Common myeloid progenitor, CD34-positive (primary cell): ENCODE results near the gene SRCIN1.
A peak's percentile ranks its signal among the peaks of the same experiment; 100 is the strongest.

Source experiments
- CTCF ChIA-PET: fragments of 350-600 bp; sonication (Branson Sonifier 250); formaldehyde crosslinking; loops from one replicate; lab custom pipeline; 2021; ENCODE audit warnings: antibody characterized with exemption; lab: Charles Lee
- POLR2A ChIA-PET: fragments of 350-600 bp; sonication (Branson Sonifier 250); formaldehyde crosslinking; loops from one replicate; lab custom pipeline; 2021; ENCODE audit warnings: antibody characterized with exemption; lab: Charles Lee
- DNase-seq, 3 donors: peaks; one replicate each; pipeline versions ENCODE4 v3.0.0 to v3.0.0-alpha.2; 2013
- H3K27ac ChIP-seq, 2 experiments: 1 replicate in 1 of 2; 2 replicates in 1 of 2; pipeline ENCODE4 v1.7.0; 2013; ENCODE audit warnings: inconsistent platforms in 2 of 2, low read length in 2 of 2, mild to moderate bottlenecking in 2 of 2, low read depth in 1 of 2, moderate library complexity in 1 of 2; ENCODE audit not compliant: severe bottlenecking in 2 of 2, insufficient read depth in 1 of 2, poor library complexity in 1 of 2
- H3K27me3 ChIP-seq, 5 experiments: replicated peaks in 2 of 5; 1 replicate in 3 of 5; 2 replicates in 2 of 5; pipeline versions ENCODE4 v1.6.1 to v1.7.0; 2013; ENCODE audit warnings: low read length in 4 of 5, mild to moderate bottlenecking in 2 of 5, moderate library complexity in 2 of 5, inconsistent platforms in 1 of 5; ENCODE audit not compliant: insufficient read depth in 5 of 5, control insufficient read depth in 4 of 5
- H3K36me3 ChIP-seq, 4 experiments: 1 replicate in 2 of 4; 2 replicates in 2 of 4; pipeline versions ENCODE4 v1.6.1 to v1.7.0; 2013; ENCODE audit warnings: low read length in 3 of 4, control low read depth in 1 of 4, mild to moderate bottlenecking in 1 of 4; ENCODE audit not compliant: control insufficient read depth in 4 of 4, insufficient read depth in 4 of 4
- H3K4me1 ChIP-seq, 4 experiments: 1 replicate in 3 of 4; 2 replicates in 1 of 4; pipeline versions ENCODE4 v1.6.1 to v1.7.1; 2013; ENCODE audit warnings: low read length in 3 of 4, mild to moderate bottlenecking in 3 of 4, control low read depth in 1 of 4, inconsistent platforms in 1 of 4, moderate library complexity in 1 of 4; ENCODE audit not compliant: control insufficient read depth in 4 of 4, insufficient read depth in 4 of 4; ENCODE audit errors: control extremely low read depth in 1 of 4
- H3K4me3 ChIP-seq, 7 experiments: 1 replicate in 4 of 7; 2 replicates in 3 of 7; pipeline versions ENCODE4 v1.5.1 to v1.7.0; 2013; ENCODE audit warnings: mild to moderate bottlenecking in 7 of 7, low read length in 6 of 7, moderate library complexity in 6 of 7, inconsistent platforms in 2 of 7, low read depth in 2 of 7, control low read depth in 1 of 7; ENCODE audit not compliant: insufficient read depth in 4 of 7, control insufficient read depth in 1 of 7; ENCODE audit errors: extremely low read depth in 1 of 7
- H3K9me3 ChIP-seq, 5 experiments: 1 replicate in 4 of 5; 2 replicates in 1 of 5; pipeline versions ENCODE4 v1.6.1 to v1.7.1; 2013; ENCODE audit warnings: low read length in 4 of 5, mild to moderate bottlenecking in 2 of 5, inconsistent platforms in 1 of 5, low read depth in 1 of 5, moderate library complexity in 1 of 5; ENCODE audit not compliant: control insufficient read depth in 4 of 5, insufficient read depth in 2 of 5; ENCODE audit errors: control extremely low read depth in 1 of 5
- WGBS: methylation state at CpG from one replicate; pipeline ENCODE4 v1.1.5; 2013; ENCODE audit not compliant: insufficient coverage; 5-methylcytosine and 5-hydroxymethylcytosine counted together

The SRCIN1 gene

DNA sequence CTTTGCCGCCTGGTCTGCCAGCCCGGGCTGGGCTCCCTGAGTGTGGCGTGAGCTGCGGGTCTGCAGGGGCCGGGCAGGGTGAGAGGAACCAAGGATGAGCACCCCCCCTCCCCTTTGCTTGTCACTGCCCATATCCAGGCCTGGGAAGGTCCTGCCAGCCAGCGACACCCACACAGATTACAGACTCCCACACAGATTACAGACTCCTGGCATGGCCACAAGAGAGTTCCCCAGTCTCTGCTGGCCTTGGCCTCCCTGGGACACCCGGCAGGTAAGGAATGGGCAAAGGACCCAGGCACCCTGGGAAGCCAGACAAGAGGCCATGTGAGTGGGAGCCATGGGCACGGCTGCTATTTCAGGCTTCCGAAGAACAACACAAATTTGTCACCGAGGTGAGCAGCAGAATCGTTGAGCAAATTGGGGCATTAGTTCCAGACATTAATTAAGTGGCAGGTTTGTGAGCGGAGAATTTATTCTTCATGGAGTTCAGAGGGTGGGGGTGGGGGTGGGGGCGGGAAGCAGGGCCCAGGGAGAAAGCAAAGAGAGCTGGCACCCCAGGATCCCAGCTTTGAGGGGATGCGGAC lies 41.4 kb downstream of the SRCIN1 start:
- peaks cover 0 to 99% (median 60%) of the 10 kb centered on the region in 5 experiments for H3K27me3 ChIP-seq
- WGBS: 16% methylated on average over 6 of the region's 14 CpGs
- no peak overlapping the region for H3K4me3 ChIP-seq
- H3K9me3 ChIP-seq: peaks cover 0 to 5% (median 0%) of the 10 kb centered on the region in 5 experiments
- H3K27ac ChIP-seq: no peak overlapping the region
- CTCF ChIA-PET: interaction anchor here (1.0 to 2.4 kb wide), 10 partner anchors 11 to 103 kb away, joined by 3 to 6 read pairs (median 4); no protein-coding TSS in a partner anchor
- POLR2A ChIA-PET: no interaction called here
- H3K4me1 ChIP-seq: peaks cover 4 to 25% (median 14%) of the 10 kb centered on the region in 4 experiments
- no peak for DNase-seq
- no peaks in the 10 kb centered on the region for H3K36me3 ChIP-seq

DNA sequence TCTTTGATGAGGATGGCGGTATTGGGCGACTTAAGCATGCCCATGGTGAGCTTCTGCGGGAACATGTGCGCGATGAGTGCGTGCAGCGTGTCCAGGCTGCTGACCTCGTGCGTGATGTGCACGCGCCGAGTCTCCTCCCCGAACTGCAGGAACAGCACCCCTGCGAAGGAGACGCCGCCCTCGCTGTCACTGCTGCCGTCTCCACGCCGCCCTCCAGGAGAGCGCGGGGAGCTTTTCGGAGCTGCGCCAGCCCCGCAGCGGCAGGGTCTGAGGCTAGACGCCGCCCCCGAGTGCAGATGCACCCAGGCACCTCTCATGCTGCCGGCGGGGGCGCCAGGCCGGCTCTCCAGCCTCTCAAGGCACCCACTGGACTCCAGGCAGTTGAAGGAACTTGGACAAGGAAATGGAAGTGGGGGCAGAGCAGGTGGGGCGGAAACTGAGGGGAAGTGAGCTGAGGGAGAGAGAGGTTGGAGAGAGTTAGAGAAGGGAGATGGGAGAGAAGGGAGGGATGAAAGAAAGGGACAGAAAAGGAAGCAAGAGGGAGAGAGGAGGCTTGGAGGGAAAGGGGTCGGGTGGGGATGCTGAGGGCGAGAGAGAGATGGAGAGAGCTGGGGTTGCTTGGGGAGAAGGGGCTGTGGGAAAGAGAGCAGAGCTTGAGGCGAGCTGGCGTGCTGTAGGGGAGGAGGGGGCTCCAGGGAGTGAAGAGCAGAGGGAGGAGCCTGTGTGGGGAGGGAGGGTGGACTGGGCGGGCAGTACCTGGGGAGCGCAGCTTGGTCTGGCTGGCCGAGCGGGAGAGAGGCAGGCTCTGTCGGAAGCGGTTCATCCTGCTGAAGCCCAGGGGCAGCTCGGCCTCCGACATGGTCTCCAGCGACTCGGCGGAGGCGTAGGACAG lies 42.1 kb downstream of the SRCIN1 start:
- Histone ChIP-seq H3K4me3 (no peak overlapping the region), H3K27ac (no peak overlapping the region), H3K4me1 (peaks cover 4 to 32% (median 21%) of the 10 kb centered on the region in 4 experiments), H3K27me3 (peaks cover 0 to 97% (median 66%) of the 10 kb centered on the region in 5 experiments), H3K36me3 (no peaks in the 10 kb centered on the region), H3K9me3 (peaks cover 0 to 5% (median 0%) of the 10 kb centered on the region in 5 experiments)
- 7% methylated on average over 44 of the region's 50 CpGs for WGBS
- POLR2A ChIA-PET: interaction anchor here (0.5 kb wide), 1 partner anchor 38 kb away, joined by 3 read pairs; no protein-coding TSS in a partner anchor
- no peak for DNase-seq
- CTCF ChIA-PET: interaction anchor here (0.6 to 2.3 kb wide), 10 partner anchors 11 to 1118 kb away, joined by 3 to 6 read pairs (median 3); no protein-coding TSS in a partner anchor

DNA sequence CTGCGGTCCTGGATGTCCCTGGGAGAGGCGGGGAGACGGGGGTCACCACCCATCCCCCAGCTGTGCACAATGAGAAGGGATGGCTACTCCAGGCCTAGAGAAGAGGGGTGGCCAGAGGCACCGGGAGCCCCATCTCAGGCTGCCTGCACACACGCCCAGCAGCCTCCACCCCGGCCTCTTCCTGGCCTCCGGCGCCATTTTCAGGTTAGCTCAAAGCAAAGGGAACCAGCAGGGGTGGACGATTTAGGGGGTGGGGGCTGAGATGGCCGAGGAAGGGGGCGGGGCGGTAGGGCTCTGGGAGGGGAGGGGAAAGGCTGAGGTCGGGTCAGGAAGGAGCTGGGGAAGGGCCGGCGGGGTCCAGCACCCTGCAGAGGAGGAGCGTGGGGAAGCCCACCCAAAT lies 42.8 kb downstream of the SRCIN1 start:
- POLR2A ChIA-PET: no interaction called here
- 14% methylated on average over 7 of the region's 16 CpGs for WGBS

DNA sequence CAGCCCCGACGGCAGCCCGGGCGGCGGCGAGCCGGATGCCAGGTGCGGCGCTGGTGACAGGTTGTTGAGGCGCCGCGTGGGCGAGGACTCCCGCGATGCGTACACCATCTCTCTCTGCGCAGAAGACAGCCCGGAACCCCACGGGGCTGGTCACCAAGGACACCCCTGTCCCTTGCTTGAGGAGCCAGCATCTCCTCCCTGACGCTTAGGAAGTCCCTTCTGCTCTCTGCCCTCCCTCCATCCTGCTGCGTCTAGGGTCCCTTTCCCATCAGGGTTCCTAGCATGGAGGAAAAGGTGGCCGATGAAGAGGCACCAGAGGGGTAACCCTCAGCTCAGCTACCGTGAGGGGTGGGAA lies 43.6 kb downstream of the SRCIN1 start:
- ChIA-PET CTCF (interaction anchor here (1.1 to 2.3 kb wide), 3 partner anchors 15 to 20 kb away, joined by 3 to 5 read pairs (median 5); no protein-coding TSS in a partner anchor), POLR2A (no interaction called here)
- 8% methylated on average over 22 of the region's 23 CpGs for WGBS
- no peak overlapping the region for H3K4me3 ChIP-seq
- peaks cover 4 to 44% (median 30%) of the 10 kb centered on the region in 4 experiments for H3K4me1 ChIP-seq
- peaks cover 0 to 83% (median 63%) of the 10 kb centered on the region in 5 experiments for H3K27me3 ChIP-seq
- H3K9me3 ChIP-seq: peaks cover 0 to 5% (median 0%) of the 10 kb centered on the region in 5 experiments
- H3K36me3 ChIP-seq: no peaks in the 10 kb centered on the region
- DNase-seq: no peak
- H3K27ac ChIP-seq: no peak overlapping the region

More for the DNA sequence above, 42.8 kb downstream of the SRCIN1 start:
- no peak for DNase-seq
- peaks cover 0 to 5% (median 0%) of the 10 kb centered on the region in 5 experiments for H3K9me3 ChIP-seq
- H3K27ac ChIP-seq: no peak overlapping the region
- CTCF ChIA-PET: interaction anchor here (0.9 to 2.3 kb wide), 5 partner anchors 16 to 104 kb away, joined by 3 to 6 read pairs (median 5); no protein-coding TSS in a partner anchor
- peaks cover 4 to 38% (median 27%) of the 10 kb centered on the region in 4 experiments for H3K4me1 ChIP-seq
- no peaks in the 10 kb centered on the region for H3K36me3 ChIP-seq
- no peak overlapping the region for H3K4me3 ChIP-seq
- H3K27me3 ChIP-seq: peaks cover 0 to 90% (median 66%) of the 10 kb centered on the region in 5 experiments

DNA sequence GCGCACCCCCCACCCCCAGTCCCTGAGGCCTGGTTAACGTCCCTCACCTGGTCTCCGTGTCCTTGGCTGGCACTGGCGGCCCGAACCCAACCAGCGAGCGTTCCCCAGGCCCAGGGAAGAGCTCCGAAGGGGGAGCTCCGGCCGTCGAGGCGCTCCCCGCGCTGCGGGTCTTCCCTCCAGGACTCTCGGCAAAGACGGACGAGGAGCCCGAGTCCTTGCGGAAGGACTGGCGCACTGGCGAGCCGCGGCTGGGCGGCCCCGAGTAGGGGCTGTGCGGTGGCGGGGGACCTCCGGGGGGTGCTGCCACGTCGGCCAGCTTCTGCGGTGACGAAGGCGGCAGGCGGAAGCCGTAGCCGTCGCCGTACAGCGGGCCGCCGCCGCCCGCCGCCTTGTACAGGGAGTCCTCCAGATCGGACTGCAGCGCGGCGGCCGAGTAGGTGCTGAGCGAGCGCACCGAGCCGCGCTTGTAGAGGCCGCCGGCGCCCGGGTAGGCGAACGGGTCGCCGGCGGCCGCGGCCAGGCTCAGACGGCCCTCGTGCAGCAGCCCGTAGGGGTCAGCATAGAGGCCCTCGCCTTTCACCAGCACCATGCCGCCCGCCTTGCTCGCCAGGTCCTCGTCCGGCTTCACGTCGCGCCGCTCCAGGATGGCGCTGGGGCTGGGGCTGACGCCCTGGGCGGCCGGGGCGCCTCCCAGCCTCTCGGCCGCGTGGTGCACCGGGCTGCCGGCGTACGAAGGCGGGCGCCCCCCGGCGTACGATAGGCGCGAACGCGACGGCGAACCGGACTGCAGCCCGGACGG lies 44.1 kb downstream of the SRCIN1 start:
- H3K27me3 ChIP-seq: peaks cover 0 to 78% (median 62%) of the 10 kb centered on the region in 5 experiments
- CTCF ChIA-PET: interaction anchor here (1.1 to 4.1 kb wide), 3 partner anchors 15 to 22 kb away, joined by 3 to 62 read pairs (median 4); no protein-coding TSS in a partner anchor
- POLR2A ChIA-PET: no interaction called here
- no peak overlapping the region for H3K4me3 ChIP-seq
- DNase-seq: no peak
- H3K27ac ChIP-seq: no peak overlapping the region
- H3K36me3 ChIP-seq: no peaks in the 10 kb centered on the region
- H3K4me1 ChIP-seq: peaks cover 4 to 48% (median 30%) of the 10 kb centered on the region in 4 experiments
- 5% methylated on average over 99 of the region's 105 CpGs for WGBS
- H3K9me3 ChIP-seq: peaks cover 0 to 5% (median 0%) of the 10 kb centered on the region in 5 experiments

DNA sequence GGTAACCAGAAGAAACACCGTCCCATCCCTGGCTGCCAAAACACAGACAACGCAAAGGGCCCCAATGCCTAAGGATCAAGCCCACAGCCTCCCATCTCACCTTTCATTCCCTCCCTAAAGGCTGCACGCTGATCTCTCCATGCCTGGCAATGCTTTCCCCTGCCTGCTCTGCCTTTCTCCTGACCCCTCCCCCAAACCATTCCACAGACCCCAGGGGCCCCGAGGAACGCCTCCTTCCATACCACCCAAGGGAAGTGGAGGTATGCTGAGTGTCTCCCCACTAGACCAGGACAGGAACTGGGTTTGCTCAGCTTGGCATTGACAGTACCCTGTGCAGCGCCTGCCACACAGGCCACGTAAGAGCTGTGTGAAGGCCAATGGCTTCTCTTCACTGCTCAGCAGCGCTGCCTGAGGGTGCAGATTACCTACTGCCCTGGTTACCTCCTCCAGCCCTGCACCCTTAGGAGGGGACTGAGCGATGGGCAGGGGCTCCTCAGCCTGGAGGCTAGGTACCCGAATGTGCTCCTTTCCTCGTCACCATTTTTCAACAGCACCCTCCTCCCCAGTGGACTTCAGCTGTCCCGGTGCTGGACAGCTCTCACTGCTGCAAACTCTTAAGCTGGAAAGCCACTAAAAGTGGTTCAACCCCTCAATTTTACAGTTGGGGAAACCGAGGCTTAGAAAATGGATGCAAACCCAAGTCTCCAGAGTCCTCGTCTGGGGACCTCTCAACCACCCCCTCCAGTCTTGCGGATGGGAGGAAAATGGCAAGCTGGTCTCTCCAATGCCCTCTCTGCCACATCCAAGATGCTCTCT lies 45.0 kb downstream of the SRCIN1 start:
- peaks cover 0 to 5% (median 0%) of the 10 kb centered on the region in 5 experiments for H3K9me3 ChIP-seq
- peaks cover 0 to 69% (median 56%) of the 10 kb centered on the region in 5 experiments for H3K27me3 ChIP-seq
- H3K36me3 ChIP-seq: no peaks in the 10 kb centered on the region
- peak in 2 of 3 donors; percentile 67 to 69 for DNase-seq
- peaks cover 4 to 55% (median 37%) of the 10 kb centered on the region in 4 experiments for H3K4me1 ChIP-seq
- ChIA-PET POLR2A (no interaction called here), CTCF (interaction anchor here (1.1 to 4.1 kb wide), 4 partner anchors 14 to 23 kb away, joined by 3 to 62 read pairs (median 4); no protein-coding TSS in a partner anchor)
- 10% methylated on average over 10 of the region's 15 CpGs for WGBS
- no peak overlapping the region for H3K4me3 ChIP-seq
- H3K27ac ChIP-seq: no peak overlapping the region
